AG09319 (cell line): ENCODE data around the gene EYS.

ENCODE experiments used
- DNase-seq: peaks from one replicate; pipeline ENCODE4 v3.0.0-alpha.2; 2010; ENCODE audit warnings: low read depth; ENCODE audit errors: extremely low read depth
- CTCF ChIP-seq: IDR thresholded peaks from 2 replicates; pipeline ENCODE4 v1.5.1; 2011; ENCODE audit warnings: low read depth, mild to moderate bottlenecking, inconsistent platforms, low read length, moderate library complexity

Gene EYS

GRCh38 chr6:63793465-63794137 lies 1913.4 kb downstream of the EYS start:
- TF ChIP-seq CTCF: no peak
- no peak for DNase-seq

- DNase-seq: no peak
- TF ChIP-seq CTCF: no peak
Measured at GRCh38 chr6:63792736-63793464, 1914.1 kb downstream of the EYS start.

GRCh38 chr6:63790334-63790733 lies 1916.7 kb downstream of the EYS start:
- TF ChIP-seq CTCF: no peak
- no peak for DNase-seq

- TF ChIP-seq CTCF: no peak
- no peak for DNase-seq
Measured at GRCh38 chr6:63789699-63790098, 1917.3 kb downstream of the EYS start.

- DNase-seq: no peak
- no peak for TF ChIP-seq CTCF
Measured at GRCh38 chr6:63788569-63788968, 1918.5 kb downstream of the EYS start.

- TF ChIP-seq CTCF: no peak
- no peak for DNase-seq
Measured at GRCh38 chr6:63787021-63787420, 1920.0 kb downstream of the EYS start.

GRCh38 chr6:63785006-63785405 lies 1922.0 kb downstream of the EYS start:
- TF ChIP-seq CTCF: no peak
- no peak for DNase-seq
